DOHH2 (cell line): ENCODE measurements around the gene MBTPS1.

ENCODE experiments used
- EZH2phosphoT487 ChIP-seq: fragments of 200-600 bp; sonication (generic); IDR thresholded peaks from 2 replicates; pipeline ENCODE4 v1.6.1; 2017; ENCODE audit warnings: borderline replicate concordance, mild to moderate bottlenecking, antibody characterized with exemption, low read length, moderate library complexity, mixed read lengths
- TF ChIP-seq, protein P1 (sequence below): fragments of 200-600 bp; sonication (generic); IDR thresholded peaks from one replicate; pipeline ENCODE4 v1.5.1; 2014; ENCODE audit warnings: antibody characterized with exemption, mild to moderate bottlenecking, low read depth, low read length; ENCODE audit not compliant: poor library complexity, severe bottlenecking

DNA sequence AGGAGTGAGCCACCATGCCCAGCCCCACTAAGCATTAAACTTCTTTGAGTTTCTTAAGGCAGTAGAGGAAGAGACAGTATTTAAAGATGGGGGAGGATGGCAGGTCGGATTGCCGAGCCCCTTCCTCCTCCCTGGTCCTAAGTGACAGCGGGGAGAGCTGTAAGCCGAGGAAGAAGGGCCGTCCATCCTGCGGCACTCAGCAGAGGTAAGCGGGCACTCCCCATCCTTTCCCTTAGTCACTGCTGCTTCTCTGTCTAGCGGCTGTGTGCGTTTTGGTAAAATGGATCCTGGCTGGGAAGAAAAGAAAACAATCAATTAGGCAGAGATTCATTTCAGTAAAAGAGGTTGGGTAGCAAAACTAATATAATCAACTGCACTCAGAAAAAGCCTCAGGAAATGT is 42.3 kb upstream of the MBTPS1 start:
- TF ChIP-seq, protein P1, sequence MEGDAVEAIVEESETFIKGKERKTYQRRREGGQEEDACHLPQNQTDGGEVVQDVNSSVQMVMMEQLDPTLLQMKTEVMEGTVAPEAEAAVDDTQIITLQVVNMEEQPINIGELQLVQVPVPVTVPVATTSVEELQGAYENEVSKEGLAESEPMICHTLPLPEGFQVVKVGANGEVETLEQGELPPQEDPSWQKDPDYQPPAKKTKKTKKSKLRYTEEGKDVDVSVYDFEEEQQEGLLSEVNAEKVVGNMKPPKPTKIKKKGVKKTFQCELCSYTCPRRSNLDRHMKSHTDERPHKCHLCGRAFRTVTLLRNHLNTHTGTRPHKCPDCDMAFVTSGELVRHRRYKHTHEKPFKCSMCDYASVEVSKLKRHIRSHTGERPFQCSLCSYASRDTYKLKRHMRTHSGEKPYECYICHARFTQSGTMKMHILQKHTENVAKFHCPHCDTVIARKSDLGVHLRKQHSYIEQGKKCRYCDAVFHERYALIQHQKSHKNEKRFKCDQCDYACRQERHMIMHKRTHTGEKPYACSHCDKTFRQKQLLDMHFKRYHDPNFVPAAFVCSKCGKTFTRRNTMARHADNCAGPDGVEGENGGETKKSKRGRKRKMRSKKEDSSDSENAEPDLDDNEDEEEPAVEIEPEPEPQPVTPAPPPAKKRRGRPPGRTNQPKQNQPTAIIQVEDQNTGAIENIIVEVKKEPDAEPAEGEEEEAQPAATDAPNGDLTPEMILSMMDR: no peak
- TF ChIP-seq EZH2phosphoT487: no peak
